Stromal cell of bone marrow (primary cell): ENCODE results near the gene FHAD1.
"Not testable (repeated sequence)": the region's sequence is repeated elsewhere in the genome, so short reads cannot be mapped to it uniquely, and the experiment has no call there.

Source experiments
- DNase-seq: peaks from one replicate; pipeline ENCODE4 v3.0.0-alpha.2; 2012; ENCODE audit warnings: low read depth

FHAD1 gene

DNA sequence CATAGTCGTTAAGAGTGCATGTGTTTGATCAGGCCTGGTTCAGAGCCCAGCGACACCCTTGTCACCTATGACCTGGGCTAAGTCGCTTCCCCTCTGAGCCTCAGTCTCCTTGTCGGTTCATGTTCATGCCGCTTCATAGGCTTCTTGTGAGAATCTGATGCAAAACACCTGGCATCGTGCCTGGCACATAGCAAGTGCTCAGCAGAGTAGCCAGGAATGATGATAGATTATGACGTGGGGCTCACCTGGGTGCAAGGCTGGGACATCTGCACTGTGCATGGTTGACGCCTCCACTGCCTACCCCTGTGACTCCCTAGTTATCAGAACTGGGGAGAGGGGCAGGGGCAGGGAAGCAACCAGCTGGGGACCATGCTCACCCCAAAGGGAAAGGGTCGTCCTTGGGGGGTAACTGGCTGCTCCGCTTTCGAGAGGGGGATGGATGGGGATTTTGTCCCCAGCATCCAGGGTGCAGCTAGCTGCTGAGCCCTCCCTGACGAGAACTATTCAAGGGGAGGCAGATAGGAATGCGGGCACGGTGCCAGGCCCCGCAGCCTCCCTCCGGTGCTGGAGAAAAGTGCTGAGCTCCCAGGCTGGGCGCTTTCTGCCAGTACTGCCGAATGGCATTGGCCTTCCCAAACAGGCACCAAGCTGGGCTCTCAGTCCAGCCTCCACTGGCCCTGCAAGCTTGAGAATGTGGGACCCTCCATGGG, 171.9 kb downstream of the FHAD1 start:
- no peak for DNase-seq

DNA sequence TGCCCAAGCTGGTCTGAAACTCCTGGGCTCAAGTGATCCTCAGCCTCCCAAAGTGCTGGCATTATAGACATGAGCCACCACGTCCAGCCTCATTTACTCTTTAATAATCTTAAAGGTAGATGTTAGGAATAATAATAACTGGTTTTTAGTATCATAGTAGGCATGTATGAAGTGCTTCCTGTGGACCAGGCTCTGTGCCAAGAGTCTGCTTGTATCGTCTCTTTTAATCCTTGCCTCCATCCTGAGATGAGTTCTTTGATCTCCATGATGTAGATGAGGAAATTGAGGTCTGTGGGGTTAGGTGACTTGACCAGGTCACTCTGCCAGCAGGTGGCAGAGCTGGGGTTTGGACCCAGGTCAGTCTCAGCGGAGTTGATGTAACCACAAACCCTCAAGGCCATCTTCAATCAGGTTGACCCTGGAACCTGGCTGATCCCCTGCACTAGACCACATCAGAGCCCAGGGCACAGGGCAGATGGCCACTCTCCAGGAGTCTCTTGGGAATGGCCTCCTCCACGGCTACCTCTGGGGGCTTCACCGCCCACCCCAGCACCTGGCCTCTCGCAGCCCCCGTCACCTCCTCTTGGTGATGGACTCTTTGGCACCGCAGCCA, 173.9 kb downstream of the FHAD1 start:
- DNase-seq, result no peak

DNA sequence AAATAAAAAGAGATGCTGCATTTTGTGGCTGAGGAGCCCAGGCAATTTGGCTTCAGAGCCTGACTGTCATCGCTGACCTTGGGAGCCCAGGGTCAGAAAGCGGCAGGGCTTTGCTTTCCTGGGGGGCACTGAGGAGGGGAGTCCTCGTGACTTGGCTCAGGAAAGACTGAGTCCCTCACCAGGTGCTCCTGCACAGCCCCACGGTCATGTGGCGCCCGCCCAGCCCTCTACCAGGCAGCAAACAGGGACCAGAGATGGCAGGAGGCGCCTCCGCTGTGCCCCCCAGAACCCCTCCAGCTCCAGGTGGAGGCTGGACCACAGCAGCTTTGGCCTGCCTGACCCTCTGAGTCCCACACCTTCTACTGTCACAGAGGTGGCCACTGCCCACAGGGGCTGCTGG, 175.8 kb downstream of the FHAD1 start:
- no peak for DNase-seq

DNA sequence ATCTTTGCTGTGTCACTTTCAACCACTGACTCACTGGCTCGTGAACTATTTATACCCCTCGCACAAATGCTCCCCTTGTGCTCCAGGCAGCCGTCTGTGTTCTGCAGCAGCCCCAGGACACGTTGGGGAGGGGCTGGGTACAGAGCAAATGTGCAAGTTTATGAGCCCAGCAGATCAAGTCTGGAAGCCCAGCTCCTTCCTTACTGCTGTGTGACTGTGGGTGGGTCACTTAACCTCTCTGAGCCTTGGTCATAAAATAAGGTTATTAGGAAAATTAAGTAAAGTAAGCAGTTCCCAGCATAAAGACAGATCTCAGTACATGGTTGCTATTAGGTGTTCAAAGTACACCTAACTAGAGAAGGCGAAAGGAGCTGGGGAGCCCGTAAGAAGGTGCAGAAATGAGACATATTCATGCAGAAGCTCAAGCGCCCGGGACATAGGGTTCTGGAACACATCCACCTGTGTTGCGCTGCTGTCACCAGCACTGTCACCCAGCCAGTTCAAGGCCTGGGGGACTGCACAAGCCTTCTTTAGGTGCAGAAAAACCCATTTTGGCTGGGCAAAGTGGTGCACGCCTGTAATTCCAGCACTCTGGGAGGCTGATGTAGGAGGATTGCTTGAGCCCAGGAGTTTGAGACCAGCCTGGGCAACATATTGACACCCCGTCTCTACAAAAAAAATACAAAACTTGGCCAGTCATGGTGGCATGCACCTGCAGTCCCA, 176.5 kb downstream of the FHAD1 start:
- no peak for DNase-seq

DNA sequence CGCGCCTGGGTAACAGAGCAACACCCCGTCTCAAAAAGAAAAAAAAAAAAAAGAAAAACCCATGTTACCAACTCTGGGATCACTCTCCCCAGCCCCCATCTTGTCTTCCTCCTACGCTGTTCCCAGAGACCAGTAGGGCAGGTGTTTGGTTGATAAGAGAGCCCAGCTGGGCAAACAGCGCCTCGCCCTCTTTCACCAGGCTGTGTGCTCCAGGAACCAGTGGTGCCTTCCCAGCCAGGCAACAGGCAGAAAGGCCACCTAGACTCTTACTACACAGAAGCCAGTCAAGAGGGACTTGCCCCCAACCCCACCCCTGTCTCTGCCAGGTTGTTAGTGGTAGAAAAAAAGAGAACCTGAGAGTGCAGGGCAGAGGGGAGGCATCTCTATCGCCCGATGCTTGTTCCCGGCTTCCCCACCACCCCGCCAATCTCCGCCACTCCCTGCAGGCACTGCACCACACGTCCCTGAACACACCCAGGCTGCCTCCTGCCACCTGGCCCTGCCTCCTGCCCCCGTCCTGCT, 177.2 kb downstream of the FHAD1 start:
- DNase-seq, result no peak

DNA sequence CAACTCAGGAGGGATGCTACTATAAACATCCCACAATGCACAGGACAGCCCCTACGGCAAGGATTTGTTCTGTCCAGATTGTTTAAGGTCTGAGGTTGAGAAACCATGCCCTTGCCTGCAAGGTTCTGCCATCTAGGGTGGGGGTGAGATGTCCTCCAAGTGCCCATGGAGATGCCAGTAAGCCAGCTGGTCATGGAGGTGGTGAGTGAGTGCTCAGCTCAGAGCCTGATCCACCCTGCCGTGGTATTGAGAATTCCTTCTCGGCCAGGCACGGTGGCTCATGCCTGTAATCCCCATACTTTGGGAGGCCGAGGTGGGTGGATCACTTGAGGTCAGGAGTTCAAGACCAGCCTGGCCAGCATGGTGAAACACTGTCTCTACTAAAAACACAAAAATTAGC, 178.0 kb downstream of the FHAD1 start:
- no peak for DNase-seq

GRCh38 chr1:15425521-15425920, 178.5 kb downstream of the FHAD1 start:
- no peak for DNase-seq

GRCh38 chr1:15425958-15426357, 178.9 kb downstream of the FHAD1 start:
- no peak for DNase-seq

- no peak for DNase-seq
Measured at GRCh38 chr1:15426492-15427279, 179.7 kb downstream of the FHAD1 start.

- DNase-seq, result no peak
Measured at GRCh38 chr1:15427280-15427666, 180.2 kb downstream of the FHAD1 start.

GRCh38 chr1:15428252-15428651, 181.2 kb downstream of the FHAD1 start:
- DNase-seq, result not testable (repeated sequence)

DNA sequence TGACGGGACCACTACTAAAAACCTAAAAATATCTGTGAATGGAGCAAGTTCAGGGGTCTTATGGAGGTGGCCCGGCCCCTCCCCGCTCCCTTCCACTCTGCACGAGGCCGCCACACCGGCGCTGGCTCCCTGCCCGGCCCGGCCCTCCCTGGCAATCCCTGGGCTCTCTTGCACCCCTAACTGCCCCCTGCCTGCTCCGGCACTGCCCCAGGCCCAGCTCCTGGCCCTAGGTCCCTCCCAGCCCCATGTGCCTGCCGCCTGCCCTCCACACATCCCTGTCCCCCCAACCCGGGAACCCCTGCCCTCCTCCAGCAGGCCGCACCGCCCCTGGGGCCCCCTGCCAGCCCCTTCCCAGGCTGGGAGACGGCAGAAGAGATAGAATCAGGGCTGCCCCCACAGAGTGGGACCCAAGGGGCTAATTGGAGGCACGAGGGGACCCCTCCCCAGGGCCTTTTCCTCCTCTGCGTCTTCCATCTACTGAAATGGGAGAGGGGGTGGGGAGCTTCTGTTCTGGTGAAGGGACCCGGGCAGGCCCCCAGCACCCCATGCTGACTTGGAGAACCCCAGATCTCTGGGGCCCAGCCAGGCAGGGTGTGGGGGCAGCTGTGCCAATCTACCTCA, 181.9 kb downstream of the FHAD1 start:
- DNase-seq, result no peak

DNA sequence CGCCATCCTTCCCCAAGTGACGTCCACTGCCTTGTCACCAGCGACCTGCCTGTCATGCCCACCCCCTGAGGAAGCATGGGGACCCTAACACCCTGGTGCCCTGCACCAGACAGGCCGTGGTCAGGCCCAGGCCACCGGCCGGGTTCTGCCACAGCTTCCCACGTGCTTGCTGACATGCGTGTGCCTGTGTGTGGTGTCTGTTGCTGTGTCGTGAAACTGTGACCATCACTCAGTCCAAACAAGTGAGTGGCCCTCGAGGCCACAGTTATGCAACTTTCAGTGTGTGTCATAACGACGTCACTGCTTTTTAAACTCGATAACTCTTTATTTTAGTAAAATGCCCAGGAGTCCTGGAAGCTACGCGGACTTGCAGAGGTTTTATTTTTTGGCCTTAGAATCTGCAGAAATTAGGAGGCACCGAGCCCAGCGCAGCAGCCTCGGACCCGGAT, 182.7 kb downstream of the FHAD1 start:
- peak; percentile 52 for DNase-seq

DNA sequence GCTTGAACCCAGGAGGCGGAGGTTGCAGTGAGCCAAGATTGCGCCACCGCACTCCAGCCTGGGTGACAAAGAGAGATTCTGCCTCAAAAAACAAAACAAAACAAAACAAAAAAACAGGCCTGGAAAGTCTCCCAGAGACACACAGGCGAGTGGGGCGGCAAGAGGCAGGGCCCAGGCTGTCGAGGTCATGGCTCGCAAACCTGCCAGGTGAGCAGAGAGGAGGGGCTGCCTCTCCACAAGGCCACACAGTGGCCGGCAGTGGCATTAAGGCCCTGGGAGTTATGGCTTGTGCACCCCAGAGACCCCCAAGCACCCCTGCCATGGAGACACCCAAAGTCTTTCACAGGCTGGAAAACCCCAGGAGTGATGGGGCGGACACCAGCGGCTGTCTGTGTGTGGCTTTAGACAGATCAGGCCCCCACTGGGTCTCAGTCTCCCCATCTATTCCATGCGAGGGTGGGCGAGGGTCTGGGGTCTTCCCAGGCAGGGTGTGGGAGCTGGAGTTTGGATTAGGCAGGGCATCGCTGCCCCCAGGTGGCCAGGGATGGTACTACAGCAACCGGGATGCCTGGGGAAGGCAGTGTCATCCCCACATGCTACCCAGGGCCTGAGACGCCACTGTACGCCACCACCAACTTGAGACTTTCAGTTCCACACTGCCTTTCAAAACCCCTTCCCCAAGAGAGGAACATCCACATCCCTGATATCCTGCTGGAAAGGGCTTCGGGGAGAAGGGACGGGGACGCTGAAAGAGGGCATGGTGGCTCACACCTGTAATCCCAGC, 184.0 kb downstream of the FHAD1 start:
- DNase-seq, result no peak

DNA sequence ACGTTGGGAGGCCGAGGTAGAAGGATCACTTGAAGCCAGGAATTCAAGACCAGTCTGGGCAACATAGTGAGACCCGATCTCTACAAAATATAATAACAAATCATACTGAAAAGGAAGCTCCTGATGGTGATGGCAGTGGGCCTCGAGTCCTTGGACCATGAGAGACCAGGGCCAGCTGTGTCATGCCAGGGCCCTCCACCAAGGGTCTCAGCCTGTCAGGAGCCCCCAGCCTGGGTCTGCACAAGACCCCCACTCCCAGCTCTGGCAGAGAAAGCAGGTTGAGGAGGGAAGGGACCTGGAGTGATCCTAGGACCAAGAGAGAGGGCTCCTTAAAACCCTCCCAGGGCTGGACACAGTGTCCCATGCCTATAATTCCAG, 184.5 kb downstream of the FHAD1 start:
- no peak for DNase-seq

DNA sequence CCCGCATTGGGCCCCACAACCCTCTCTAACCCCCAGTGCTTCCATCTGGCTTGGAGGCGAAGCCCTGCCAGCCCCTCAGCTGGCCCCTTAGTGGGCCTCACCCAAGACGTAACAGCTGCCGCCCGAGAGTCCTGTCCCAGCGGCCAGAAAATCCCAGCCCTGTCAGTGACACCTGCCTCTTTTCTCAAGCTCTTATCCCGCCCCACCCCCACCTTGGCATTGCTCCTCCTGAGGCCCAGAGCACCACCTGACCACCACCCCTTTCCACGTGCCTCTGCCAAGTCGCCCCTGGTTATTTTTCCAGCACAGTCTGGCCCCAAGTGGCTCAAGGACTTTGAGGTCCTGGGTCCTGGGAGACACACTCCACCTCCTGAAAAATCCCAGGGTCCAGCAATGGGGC, 185.3 kb downstream of the FHAD1 start:
- no peak for DNase-seq

DNA sequence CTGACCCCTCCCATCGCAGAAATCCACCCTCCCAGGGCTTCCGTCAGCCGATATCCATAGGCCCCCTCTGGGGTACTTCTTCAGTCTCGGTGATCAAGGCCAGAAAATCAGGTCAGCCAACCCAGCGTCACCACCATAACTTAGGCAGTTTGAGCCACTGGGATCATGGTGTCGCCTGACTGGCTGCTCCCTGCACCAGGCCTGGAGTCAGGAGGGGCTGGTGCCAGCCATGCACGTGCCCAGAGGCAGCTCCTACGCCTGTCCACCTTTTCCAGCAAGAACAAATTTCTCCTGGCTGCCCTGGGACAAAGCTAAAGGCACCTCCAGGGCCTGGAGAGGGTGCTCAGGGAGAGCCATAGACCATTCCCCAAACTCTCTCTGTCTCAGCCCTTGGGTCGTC, 186.4 kb downstream of the FHAD1 start:
- DNase-seq, result no peak

- DNase-seq, result not testable (repeated sequence)
Measured at GRCh38 chr1:15434739-15435138, 187.7 kb downstream of the FHAD1 start.

- no peak for DNase-seq
Measured at GRCh38 chr1:15435239-15436077, 188.4 kb downstream of the FHAD1 start.

DNA sequence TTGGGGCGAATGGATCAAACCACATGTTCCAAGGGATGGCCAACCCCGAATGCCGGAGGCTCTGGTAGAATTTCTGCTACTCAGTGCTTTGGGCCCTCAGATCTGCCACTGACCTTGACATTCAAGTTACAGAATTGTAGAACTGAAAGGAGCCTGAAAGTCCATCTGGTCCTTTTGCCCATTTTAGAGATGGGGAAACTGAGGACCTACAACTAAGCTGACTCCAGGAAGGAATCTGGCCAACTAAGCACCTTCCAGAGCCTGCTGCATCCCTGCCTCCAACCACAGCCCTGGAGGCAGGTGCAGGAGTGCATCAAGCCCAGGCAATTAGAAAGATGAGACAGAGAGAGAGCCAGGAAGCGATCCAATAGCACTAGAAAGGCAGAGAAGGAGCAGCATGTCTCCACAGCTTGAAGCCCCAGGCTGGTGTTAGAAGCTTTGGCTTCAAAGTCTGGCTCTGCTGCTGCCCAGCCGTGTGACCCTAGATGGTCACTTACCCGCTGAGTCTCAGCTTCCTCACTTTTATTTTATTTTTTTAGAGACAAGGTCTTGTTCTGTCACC, 189.9 kb downstream of the FHAD1 start:
- no peak for DNase-seq
